Testis (tissue), 3 donors: ENCODE results near the gene NAIF1. TPM values are rescaled to one million over a fixed set of nuclear protein-coding genes. Genes with fewer than 3 reads are reported as not detected.

Experiments
- DNase-seq: peaks from one replicate; pipeline ENCODE4 v3.0.0-alpha.2; 2019
- H3K27ac ChIP-seq, 2 donors: fragments of 200-600 bp; sonication (generic); one replicate each; pipeline ENCODE4 v1.5.1; 2019
- H3K27me3 ChIP-seq: fragments of 200-600 bp; sonication (generic); one replicate; pipeline ENCODE4 v1.5.1; 2019
- H3K36me3 ChIP-seq: fragments of 200-600 bp; sonication (generic); one replicate; pipeline ENCODE4 v1.5.1; 2017; ENCODE audit warnings: low read depth; ENCODE audit errors: missing control alignments
- H3K4me1 ChIP-seq: fragments of 200-600 bp; sonication (generic); one replicate; pipeline ENCODE4 v1.5.1; 2019
- H3K4me3 ChIP-seq, 2 donors: fragments of 200-600 bp; sonication (generic); one replicate each; pipeline ENCODE4 v1.5.1; 2017 to 2019
- H3K9me3 ChIP-seq: fragments of 200-600 bp; sonication (generic); one replicate; pipeline ENCODE4 v1.5.1; 2017
- POLR2A ChIP-seq: fragments of 450-650 bp; IDR thresholded peaks from one replicate; pipeline ENCODE4 v1.6.1; 2017; ENCODE audit warnings: antibody characterized with exemption, mild to moderate bottlenecking, moderate library complexity
- WGBS, 2 donors: methylation state at CpG; one replicate each; pipeline ENCODE4 v1.1.5; 2018; 5-methylcytosine and 5-hydroxymethylcytosine counted together
- intact Hi-C: fragments of 100-400 bp; cut with DNase I; formaldehyde crosslinking; loops from one replicate; pipeline ENCODE4 v1.15.1; 2023; ENCODE audit warnings: low total_unique reads
- polyA plus RNA-seq: library from polyadenylated mRNA; stranded (reverse); fragments of 350-450 nt; fragmentation: Illumina TruSeq; extraction: RNeasy Lipid Tissue Mini Kit (QIAGEN cat#74804); gene quantifications from one replicate; pipeline ENCODE4 v1.2.3, GENCODE V29; 2014; ENCODE audit warnings: low read depth, low replicate concordance; ENCODE audit not compliant: insufficient read depth
- total RNA-seq, 2 donors: library from RNA; depleted of rRNA; stranded (reverse); fragments of >200 nt; gene quantifications; one replicate each; pipeline ENCODE4 v1.2.3, GENCODE V29; 2016
- TF ChIP-seq, protein P1 (sequence below), 3 experiments: fragments of 450-650 bp in 2 of 3; fragments of 200-600 bp in 1 of 3; sonication (generic) in 1 of 3; IDR thresholded peaks; one replicate each; pipeline ENCODE4 v1.5.1; 2016 to 2019; ENCODE audit warnings: antibody characterized with exemption in 3 of 3, mild to moderate bottlenecking in 2 of 3, moderate library complexity in 1 of 3

Gene NAIF1
- total and polyA plus RNA-seq, 3 donors from 2014 or later: 18.5 to 25.1 (median 19.4) TPM

DNA sequence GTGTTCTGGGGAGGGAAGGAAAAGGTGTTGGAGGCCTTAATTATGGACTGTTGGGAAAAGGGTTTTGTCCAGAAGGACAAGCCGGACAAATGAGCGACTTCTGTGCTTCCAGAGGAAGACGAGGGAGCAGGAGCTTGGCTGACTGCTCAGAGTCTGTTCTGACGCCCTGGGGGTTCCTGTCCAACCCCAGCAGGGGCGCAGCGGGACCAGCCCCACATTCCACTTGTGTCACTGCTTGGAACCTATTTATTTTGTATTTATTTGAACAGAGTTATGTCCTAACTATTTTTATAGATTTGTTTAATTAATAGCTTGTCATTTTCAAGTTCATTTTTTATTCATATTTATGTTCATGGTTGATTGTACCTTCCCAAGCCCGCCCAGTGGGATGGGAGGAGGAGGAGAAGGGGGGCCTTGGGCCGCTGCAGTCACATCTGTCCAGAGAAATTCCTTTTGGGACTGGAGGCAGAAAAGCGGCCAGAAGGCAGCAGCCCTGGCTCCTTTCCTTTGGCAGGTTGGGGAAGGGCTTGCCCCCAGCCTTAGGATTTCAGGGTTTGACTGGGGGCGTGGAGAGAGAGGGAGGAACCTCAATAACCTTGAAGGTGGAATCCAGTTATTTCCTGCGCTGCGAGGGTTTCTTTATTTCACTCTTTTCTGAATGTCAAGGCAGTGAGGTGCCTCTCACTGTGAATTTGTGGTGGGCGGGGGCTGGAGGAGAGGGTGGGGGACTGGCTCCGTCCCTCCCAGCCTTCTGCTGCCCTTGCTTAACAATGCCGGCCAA is 41.3 kb upstream of the NAIF1 start:
- no peak for DNase-seq
- no peak for TF ChIP-seq POLR2A
- H3K9me3 ChIP-seq: no peaks in the 10 kb centered on the region
- no peaks in the 10 kb centered on the region for H3K36me3 ChIP-seq
- H3K27ac ChIP-seq: no peak overlapping the region
- H3K4me1 ChIP-seq: peaks cover 34% of the 10 kb centered on the region
- H3K4me3 ChIP-seq: no peak overlapping the region
- WGBS, 2 donors: 56 to 74% methylated on average over 15 of the region's 15 CpGs
- intact Hi-C loops: no loop called here
- H3K27me3 ChIP-seq: no peaks in the 10 kb centered on the region

DNA sequence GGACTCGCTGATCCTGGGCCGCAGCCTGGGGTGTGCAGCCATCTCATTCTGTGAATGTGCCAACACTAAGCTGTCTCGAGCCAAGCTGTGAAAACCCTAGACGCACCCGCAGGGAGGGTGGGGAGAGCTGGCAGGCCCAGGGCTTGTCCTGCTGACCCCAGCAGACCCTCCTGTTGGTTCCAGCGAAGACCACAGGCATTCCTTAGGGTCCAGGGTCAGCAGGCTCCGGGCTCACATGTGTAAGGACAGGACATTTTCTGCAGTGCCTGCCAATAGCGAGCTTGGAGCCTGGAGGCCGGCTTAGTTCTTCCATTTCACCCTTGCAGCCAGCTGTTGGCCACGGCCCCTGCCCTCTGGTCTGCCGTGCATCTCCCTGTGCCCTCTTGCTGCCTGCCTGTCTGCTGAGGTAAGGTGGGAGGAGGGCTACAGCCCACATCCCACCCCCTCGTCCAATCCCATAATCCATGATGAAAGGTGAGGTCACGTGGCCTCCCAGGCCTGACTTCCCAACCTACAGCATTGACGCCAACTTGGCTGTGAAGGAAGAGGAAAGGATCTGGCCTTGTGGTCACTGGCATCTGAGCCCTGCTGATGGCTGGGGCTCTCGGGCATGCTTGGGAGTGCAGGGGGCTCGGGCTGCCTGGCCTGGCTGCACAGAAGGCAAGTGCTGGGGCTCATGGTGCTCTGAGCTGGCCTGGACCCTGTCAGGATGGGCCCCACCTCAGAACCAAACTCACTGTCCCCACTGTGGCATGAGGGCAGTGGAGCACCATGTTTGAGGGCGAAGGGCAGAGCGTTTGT is 40.5 kb upstream of the NAIF1 start:
- peaks cover 42% of the 10 kb centered on the region for H3K4me1 ChIP-seq
- H3K9me3 ChIP-seq: no peaks in the 10 kb centered on the region
- intact Hi-C loops: no loop called here
- no peaks in the 10 kb centered on the region for H3K36me3 ChIP-seq
- no peak overlapping the region for H3K4me3 ChIP-seq
- DNase-seq: peak; percentile 62
- TF ChIP-seq, protein P1, sequence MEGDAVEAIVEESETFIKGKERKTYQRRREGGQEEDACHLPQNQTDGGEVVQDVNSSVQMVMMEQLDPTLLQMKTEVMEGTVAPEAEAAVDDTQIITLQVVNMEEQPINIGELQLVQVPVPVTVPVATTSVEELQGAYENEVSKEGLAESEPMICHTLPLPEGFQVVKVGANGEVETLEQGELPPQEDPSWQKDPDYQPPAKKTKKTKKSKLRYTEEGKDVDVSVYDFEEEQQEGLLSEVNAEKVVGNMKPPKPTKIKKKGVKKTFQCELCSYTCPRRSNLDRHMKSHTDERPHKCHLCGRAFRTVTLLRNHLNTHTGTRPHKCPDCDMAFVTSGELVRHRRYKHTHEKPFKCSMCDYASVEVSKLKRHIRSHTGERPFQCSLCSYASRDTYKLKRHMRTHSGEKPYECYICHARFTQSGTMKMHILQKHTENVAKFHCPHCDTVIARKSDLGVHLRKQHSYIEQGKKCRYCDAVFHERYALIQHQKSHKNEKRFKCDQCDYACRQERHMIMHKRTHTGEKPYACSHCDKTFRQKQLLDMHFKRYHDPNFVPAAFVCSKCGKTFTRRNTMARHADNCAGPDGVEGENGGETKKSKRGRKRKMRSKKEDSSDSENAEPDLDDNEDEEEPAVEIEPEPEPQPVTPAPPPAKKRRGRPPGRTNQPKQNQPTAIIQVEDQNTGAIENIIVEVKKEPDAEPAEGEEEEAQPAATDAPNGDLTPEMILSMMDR (IDR thresholded peaks at IDR 0.05): no peak
- no peak for TF ChIP-seq POLR2A
- H3K27ac ChIP-seq: no peak overlapping the region
- WGBS, 2 donors: 60 to 77% methylated on average over 9 to 17 of the region's 18 CpGs
- H3K27me3 ChIP-seq: no peaks in the 10 kb centered on the region

DNA sequence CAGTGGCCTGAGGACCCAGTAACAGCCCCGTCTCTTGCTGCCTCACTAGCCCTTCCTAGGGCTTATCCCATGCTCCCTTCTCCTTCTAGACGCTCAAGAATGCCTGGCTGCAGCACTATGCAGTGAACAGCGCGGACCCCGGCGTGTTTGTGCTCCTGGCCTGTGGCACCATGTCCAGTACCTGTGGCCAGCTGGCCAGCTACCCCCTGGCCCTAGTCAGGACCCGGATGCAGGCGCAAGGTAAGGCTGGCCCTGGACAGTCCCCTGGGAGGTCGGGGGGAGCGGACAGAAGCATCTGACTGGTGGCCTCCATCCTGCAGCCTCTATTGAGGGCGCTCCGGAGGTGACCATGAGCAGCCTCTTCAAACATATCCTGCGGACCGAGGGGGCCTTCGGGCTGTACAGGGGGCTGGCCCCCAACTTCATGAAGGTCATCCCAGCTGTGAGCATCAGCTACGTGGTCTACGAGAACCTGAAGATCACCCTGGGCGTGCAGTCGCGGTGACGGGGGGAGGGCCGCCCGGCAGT is 39.9 kb upstream of the NAIF1 start:
- no peaks in the 10 kb centered on the region for H3K9me3 ChIP-seq
- 77% methylated on average over 17 of the region's 23 CpGs; no CpG with 5 or more reads in 1 of the 2 donors for WGBS, 2 donors
- intact Hi-C loops: no loop called here
- no peak for DNase-seq
- TF ChIP-seq, protein P1 (IDR thresholded peaks at IDR 0.05): no peak
- no peak for TF ChIP-seq POLR2A
- H3K27me3 ChIP-seq: no peaks in the 10 kb centered on the region
- H3K27ac ChIP-seq: peak overlapping the region in 1 of 2 donors; percentile 45
- no peak overlapping the region for H3K4me3 ChIP-seq
- H3K36me3 ChIP-seq: no peaks in the 10 kb centered on the region
- peaks cover 43% of the 10 kb centered on the region for H3K4me1 ChIP-seq

DNA sequence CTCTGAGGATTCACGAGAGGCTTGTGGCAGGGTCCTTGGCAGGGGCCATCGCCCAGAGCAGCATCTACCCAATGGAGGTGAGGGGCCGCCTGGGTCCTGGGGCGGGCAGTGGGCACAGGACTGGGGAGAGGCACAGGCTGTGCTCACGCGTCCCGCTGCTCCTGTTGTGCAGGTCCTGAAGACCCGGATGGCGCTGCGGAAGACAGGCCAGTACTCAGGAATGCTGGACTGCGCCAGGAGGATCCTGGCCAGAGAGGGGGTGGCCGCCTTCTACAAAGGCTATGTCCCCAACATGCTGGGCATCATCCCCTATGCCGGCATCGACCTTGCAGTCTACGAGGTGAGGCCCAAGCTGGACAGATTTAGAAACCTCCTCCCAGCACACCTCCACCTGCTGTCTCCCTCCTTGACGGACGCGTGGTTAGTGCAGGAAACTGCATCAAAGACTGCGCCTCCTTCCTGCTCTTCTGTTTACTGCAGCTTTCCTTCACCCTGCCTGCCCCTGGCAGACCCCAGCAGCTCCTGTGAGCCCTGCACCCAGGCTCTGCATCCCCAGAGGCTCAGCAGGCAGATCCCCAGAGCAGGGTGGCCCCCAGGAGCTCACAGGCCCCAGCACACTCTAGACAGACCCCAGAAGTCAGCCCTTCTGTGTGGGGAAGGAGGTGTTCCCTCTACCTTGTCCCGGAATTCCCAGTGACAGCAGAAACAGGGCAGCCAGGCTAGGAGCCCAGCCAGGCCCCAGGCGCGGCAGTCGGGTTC is 39.2 kb upstream of the NAIF1 start:
- Histone ChIP-seq H3K4me3 (no peak overlapping the region), H3K9me3 (no peaks in the 10 kb centered on the region), H3K27me3 (no peaks in the 10 kb centered on the region), H3K4me1 (peaks cover 50% of the 10 kb centered on the region), H3K36me3 (no peaks in the 10 kb centered on the region), H3K27ac (peak overlapping the region in 1 of 2 donors; percentile 45)
- TF ChIP-seq, protein P1 (IDR thresholded peaks at IDR 0.05): no peak
- no peak for TF ChIP-seq POLR2A
- WGBS, 2 donors: 85 to 88% methylated on average over 14 to 18 of the region's 23 CpGs
- intact Hi-C loops: no loop called here
- DNase-seq: no peak
